ENCODE results near the gene LRRC47.

The LRRC47 gene

DNA sequence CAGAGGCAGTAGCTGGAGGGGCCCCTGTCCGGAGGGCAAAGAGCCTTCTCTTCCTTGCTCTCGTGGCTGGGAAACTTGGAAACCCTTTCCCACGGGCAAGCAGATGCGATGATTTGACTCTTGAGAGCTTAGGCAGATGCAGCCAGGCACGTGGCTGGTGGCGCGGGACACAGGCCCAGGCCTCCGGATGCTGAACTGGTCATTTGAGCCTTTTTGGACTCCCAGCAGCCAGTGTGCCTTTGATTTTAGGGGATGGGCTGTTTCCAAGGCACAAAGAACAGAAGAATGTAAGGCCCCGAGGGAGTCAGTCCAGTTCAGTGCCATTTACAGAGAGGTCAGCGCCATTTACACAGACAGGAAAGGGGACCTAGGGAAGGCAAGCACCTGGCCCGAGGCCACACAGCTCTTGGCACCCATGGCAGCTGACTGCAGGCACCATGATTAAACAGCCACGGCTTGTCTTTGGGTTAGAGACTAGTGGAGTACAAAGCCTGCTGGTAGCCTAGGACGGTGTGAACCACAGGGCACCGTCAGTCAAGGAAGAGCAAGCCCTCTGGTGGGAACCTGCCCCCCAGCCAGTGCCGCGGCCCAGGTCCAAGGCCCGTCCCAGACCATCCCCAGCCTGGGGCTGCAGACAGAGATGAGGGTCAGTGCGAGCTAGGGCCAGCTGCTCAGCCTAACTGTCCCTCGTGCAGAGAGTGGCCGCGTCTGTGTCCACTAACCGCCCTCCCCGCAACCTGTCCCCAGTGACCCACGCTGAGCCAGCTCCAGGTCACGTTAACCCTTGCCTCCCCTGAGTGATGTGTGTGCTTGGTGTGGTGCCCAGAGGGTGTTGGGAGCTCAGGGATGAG, 64.5 kb downstream of the LRRC47 start:
- no peak for DNase-seq

DNA sequence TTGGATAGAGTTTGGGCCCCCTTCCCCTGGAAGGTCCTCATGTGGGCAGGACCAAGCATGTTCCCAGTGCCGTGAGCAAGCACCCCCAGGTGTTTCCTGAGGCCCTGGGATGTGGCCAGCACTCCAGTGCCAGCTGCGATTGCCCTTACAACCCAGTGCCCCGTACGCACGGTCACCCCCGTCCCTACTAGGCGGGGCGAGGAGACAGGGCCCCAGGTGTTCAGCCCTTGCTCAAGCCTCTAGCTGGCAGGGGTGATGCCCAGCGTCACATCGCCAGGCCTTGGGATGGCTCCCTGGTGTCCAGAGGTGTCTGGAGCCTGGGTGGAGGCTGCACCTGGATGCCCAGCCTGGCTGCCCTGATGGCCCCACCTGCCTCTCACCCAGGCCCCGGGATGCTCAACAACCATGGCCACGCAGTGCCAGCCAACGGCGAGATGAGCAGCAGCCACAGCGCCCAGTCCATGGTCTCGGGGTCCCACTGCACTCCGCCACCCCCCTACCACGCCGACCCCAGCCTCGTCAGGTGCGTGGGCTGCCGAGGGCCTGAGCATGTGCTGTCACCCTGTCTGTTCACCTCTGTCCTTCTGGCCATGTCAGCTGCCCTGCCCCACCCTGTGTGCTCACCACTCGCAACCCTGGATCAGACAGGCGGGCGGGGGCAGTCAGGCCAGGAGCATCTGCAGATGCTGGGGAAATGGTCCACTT, 65.6 kb downstream of the LRRC47 start:
- no peak for DNase-seq

DNA sequence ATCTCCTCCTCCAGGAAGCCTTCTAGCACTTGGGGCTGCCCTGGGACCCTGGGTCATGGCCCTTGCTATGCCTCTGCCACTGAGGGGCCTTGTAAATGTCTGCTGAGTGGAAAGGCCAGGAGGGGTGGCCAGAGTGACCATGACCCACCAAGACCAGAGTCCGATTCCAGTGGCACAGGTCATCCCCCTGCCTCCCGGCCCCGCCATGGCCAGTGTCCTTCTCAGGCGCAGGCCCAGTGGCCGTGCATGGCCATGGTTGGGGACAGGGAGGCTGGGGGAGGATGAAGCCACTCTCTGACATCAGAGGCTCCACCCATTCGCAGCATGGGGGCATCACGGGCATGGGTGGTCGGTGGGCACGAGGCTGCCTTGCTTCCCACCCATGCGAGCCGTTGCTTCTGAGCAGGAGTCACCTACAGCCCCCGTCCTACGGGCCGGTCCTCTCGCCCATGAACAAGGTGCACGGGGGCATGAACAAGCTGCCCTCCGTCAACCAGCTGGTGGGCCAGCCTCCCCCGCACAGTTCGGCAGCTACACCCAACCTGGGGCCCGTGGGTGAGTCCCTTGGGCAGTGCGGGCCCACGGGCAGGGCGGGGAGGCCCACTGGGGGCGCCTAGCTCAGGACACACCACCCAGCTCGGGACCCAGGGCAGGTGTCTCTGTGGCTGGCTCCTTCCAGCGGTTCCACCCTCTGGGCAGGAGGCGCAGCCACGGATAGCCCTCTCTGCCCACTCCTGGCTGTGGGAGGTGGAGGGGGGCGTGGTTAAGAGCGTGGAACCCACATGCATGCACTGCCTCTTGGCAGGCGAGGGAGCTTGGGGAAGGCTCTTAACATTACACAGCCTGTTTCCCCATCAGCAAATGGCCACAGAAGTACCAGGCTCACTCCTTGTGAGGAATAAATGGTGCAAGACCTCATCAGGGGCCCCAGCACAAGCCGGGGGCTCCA, 66.4 kb downstream of the LRRC47 start:
- DNase-seq = no peak
